ENCODE results near the gene DCLK1.
A peak's percentile ranks its signal among the peaks of the same experiment; 100 is the strongest.

Gene DCLK1

GRCh38 chr13:35856084-35856483 lies 275.1 kb downstream of the DCLK1 start:
- DNase-seq, result no peak

- no peak for DNase-seq
These were observed 275.6 kb downstream of the DCLK1 start for GRCh38 chr13:35855531-35856019.

- no peak for DNase-seq
These were observed 276.9 kb downstream of the DCLK1 start for GRCh38 chr13:35854286-35854685.

GRCh38 chr13:35851881-35852280 lies 279.3 kb downstream of the DCLK1 start:
- no peak for DNase-seq

- DNase-seq, result no peak
These were observed 279.8 kb downstream of the DCLK1 start for GRCh38 chr13:35851356-35851755.

DNA sequence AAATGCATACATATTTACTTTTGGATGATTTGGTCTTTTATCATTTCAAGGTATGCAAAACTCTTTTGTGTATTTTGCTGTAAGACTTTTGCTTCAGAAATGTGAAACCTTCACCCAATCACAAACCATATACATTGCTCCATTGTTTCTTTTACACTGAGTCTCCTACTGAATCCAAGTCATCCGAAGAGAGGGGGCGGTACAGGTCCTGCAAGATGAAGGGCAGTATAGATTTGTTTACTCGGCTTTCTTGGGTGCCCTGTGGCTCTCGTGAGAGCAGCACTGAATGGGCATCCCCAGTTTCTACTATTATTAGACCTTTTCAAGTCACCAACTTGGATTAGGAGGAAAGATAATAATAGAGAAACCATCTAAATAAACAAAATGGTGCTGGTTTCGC lies 280.6 kb downstream of the DCLK1 start:
- no peak for DNase-seq

DNA sequence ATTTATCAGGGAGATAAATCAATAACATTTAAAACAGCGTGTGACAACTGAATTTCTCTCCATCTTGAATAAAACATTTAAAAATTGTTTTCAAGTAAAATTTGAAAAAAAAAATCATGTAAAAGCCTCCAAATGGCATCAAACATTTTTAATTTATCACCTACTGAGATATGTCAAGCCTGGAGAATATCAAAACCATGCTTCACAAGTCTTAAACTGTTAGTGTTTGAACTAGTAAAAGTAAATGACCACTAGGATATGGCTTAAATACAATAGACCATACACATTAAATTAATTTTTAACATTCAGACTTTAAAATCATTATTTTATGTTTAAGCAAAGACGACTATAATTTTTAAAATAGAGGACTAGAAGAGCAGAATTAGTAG lies 281.9 kb downstream of the DCLK1 start:
- no peak for DNase-seq

- DNase-seq, result no peak
These were observed 282.6 kb downstream of the DCLK1 start for GRCh38 chr13:35848336-35849255.

DNA sequence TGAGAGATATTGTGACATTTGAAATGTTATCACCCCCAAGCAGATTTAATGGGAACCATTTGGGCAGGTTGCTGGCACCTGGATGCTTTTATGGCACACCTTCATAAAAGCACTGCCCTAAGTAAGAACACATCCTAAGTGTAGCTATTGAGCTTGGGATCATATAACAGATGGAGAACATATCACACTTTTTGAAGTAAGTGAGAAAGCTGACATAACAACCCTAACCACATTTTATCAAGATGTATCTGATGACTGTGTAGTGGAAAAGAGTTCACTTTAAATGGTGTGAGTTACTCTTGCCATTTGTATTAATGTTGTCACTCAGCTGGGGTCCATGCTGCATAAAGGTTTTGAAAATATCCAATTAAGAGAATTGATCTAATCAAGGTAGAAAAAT lies 287.9 kb downstream of the DCLK1 start:
- DNase-seq, result no peak

- no peak for DNase-seq
These were observed 290.1 kb downstream of the DCLK1 start for GRCh38 chr13:35841060-35841521.

DNA sequence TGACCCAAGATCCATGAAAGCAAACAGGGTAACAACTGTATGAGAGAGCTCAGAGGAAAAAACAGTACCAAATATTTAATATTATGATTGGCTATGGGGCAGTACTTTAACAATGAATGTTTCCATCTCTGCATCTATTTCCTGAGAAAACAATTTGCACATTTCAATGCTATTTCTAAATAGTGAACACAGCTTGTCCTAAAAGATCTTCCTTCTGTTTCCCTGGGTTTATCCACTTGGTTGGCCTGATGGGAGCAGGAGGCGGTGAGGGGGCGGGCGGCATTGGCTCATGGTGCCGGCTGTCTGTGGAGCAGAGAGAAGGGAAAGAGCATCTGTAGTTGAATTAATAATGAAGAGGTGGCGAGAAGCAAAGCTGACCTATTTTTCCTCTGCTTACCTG lies 291.4 kb downstream of the DCLK1 start:
- no peak for DNase-seq

GRCh38 chr13:35838356-35838755 lies 292.8 kb downstream of the DCLK1 start:
- DNase-seq, result no peak

DNA sequence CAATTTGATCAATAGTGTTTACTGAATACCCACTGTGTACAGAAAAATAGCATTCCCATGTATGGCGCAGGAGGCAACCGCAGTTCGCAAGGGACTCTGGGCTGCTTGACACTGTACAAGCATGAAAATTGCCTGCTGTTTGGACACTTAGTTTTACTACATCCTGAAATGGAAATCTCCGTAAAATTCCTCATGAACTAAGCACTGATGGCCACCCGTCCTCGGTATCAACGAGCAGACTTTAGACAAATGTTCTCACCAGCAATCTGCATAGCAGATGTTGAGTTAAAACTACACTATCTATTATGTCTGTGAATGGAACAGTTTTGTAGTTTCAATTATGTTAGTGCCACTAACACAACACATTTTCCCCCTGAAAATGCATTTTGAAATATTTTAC lies 294.7 kb downstream of the DCLK1 start:
- DNase-seq, result no peak

DNA sequence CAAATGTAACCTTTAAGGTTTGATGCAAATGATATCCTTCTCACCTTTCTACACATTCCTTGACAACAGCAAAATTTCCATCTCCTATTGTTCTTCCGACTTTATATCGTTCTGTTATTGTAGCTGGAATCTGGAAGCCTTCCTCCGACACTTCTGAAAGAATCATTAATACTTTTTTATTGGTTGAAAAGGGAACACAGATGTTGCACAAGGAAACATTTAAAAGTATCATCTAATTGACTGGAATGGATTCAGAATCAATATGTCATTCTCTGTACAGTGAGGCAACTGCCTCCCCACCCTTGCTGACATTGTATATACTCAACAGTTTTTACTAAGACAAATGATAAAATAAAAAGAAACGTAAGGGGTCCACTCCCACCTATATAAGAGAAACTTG lies 295.2 kb downstream of the DCLK1 start:
- DNase-seq, result no peak

DNA sequence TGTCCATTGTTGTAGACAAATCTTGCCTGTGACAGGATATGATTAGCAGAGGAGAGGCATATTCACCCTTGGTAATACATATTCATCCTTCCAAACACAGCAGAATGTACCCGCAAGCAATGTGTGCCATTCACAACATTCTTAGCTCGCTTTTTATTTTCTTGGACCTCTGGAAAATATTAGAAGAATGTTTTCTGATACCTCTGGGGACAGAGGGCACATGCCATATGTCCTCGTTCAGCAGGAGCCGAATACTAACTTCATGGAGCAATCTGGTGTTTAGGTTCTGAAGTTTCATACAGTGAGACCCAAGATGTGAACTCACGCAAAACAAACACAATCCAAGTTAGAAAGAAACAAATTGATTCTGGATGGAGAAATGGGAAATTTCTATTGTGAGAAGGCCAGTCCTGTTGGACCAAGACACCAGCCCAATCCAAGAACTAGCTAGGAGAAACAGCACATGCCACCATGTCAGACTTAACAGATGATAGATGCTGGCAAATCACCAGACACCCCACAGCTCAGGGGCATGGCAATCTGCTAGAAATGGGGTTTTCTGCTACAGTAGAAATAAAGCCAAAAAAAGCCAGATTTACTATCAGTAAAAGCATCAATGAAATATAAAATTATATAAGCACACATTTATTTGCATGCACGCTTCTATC lies 297.4 kb downstream of the DCLK1 start:
- no peak for DNase-seq

GRCh38 chr13:35833031-35833430 lies 298.2 kb downstream of the DCLK1 start:
- DNase-seq, result no peak

DNA sequence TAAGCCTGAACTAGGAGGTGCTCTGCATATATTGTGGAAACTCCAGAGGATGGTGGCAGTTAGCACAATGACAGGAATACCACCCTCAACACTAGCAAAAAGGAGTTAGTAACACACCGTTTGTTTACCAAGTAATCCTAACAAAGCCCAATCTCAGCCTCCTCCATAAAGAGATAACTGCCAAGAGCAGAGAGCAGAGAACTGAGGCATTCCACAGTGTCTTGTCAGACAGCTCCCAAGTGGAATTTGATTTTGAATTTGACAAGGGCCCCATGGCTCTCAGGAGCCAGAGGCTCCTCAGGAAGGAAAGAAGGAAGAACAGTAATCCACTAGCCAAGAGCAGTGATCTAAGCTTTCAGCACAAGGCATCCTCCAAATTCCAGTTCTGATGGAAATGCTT lies 298.6 kb downstream of the DCLK1 start:
- no peak for DNase-seq

DNA sequence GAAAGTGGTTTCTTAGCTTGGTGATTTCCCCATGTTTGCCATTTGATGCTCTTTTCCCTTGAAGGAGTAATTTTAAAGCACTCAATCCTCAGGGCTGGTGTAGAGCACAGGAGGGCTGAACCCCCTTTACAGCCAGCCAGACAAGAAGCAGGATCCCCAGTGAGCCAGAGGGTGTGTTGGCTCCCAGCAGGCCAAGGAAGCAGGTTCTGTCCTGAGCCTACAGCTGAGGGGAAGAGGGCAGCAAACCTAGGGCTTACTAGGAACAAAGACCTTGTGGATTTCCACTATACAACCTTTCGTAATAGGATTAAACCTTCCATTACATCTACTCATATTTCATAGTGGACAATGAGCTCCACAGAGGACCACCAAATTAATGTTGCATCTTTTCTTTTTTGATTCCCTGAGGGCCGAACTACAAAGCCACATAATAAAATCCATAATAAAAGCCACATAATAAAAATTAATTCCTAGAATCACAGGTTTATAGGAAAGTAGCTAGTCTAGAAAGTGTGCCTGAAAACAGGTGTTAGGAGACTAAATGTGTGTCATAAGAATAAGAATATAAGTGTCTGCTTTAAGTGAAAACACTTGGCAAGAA lies 300.2 kb downstream of the DCLK1 start:
- DNase-seq, result no peak

GRCh38 chr13:35826626-35827254 lies 304.4 kb downstream of the DCLK1 start:
- peak in 1 of 5 experiments; percentile 1 for DNase-seq

DNA sequence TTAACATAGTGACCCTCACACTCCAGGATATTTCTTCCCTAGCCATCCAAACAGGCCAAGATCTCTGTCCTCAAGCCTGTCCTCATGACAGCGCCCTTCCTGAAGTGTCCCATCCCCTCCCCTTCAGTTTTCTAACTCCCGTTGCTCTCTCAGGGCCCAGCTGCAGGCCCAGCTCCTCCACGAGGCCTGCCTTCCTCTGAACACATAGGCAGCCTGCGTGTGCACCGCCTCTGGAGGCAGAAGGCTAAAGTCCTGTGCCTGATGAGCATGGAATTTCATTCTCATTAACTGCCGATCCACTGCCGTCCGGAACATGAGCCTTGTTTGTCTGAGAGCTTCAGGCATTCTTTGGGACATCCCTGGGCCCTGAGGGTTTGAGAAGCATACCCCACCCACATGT lies 306.4 kb downstream of the DCLK1 start:
- no peak for DNase-seq

DNA sequence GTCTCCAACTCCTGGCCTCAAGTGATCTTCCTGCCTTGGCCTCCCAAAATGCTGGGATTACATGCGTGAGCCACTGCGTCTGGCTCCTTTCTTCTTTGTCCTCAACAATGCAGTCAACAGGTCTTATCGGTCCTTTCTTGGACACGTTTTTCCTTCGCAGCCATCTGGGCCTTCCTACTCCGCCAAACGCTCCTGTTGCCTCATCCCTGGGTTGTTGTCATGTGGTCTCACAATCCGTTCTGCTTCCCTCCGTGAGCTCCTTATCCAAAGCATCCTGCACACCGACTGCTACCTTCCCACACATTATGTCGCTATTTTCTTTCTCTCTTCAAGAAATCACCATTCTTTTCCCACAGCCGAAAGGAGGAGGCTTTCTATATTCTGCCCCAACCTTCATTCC lies 306.8 kb downstream of the DCLK1 start:
- no peak for DNase-seq

GRCh38 chr13:35822666-35823065 lies 308.5 kb downstream of the DCLK1 start:
- no peak for DNase-seq

DNA sequence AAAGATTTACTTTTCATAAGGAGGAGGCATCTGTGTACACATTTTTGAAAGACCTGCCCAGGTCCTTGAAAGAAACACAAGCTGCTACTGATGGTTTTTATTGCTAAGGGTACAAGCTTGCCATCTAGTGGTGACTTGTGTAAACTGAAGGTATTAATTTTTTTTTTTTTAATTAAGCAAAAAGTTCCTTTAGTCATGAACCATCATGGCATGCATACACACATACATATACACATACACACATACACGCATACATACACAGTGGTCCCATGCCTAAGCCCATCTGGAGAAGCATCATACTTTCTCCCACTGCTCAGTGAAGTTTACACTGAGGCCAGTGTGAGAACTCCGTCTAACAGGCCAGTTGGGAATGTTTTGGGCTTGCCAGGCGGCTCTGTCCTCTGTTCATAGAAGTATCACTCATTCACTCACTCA lies 312.5 kb downstream of the DCLK1 start:
- DNase-seq, result peak in 1 of 5 experiments; percentile 4

Data from T-helper 2 cell (primary cell).